ENCODE results near the gene SLC25A19.

Gene SLC25A19

GRCh38 chr17:75240394-75241142 is 48.7 kb downstream of the SLC25A19 start:
- TF ChIP-seq BACH2 (CRISPR knock-in tag; IDR thresholded peaks at IDR 0.05; ENCODE audit: borderline replicate concordance) (no peak), POU6F1 (CRISPR knock-in tag; IDR thresholded peaks at IDR 0.05; ENCODE audit: borderline replicate concordance, low read depth) (no peak), ARNTL (CRISPR knock-in tag; IDR thresholded peaks at IDR 0.05; ENCODE audit: borderline replicate concordance, low read depth) (no peak), SNAI2 (CRISPR knock-in tag; IDR thresholded peaks at IDR 0.05) (no peak), PPARA (CRISPR knock-in tag; IDR thresholded peaks at IDR 0.05; ENCODE audit: borderline replicate concordance) (no peak), RARB (CRISPR knock-in tag; IDR thresholded peaks at IDR 0.05) (no peak), CREB5 (CRISPR knock-in tag; IDR thresholded peaks at IDR 0.05; ENCODE audit: low read depth) (no peak), ZNF565 (CRISPR knock-in tag; conservative IDR thresholded peaks at IDR 0.05; ENCODE audit: low read depth) (no peak), GLIS3 (CRISPR knock-in tag; IDR thresholded peaks at IDR 0.05) (no peak), ISL1 (CRISPR knock-in tag; IDR thresholded peaks at IDR 0.05) (no peak), ZNF8 (CRISPR knock-in tag; IDR thresholded peaks at IDR 0.05) (no peak)
- TF ChIP-seq, protein P1, sequence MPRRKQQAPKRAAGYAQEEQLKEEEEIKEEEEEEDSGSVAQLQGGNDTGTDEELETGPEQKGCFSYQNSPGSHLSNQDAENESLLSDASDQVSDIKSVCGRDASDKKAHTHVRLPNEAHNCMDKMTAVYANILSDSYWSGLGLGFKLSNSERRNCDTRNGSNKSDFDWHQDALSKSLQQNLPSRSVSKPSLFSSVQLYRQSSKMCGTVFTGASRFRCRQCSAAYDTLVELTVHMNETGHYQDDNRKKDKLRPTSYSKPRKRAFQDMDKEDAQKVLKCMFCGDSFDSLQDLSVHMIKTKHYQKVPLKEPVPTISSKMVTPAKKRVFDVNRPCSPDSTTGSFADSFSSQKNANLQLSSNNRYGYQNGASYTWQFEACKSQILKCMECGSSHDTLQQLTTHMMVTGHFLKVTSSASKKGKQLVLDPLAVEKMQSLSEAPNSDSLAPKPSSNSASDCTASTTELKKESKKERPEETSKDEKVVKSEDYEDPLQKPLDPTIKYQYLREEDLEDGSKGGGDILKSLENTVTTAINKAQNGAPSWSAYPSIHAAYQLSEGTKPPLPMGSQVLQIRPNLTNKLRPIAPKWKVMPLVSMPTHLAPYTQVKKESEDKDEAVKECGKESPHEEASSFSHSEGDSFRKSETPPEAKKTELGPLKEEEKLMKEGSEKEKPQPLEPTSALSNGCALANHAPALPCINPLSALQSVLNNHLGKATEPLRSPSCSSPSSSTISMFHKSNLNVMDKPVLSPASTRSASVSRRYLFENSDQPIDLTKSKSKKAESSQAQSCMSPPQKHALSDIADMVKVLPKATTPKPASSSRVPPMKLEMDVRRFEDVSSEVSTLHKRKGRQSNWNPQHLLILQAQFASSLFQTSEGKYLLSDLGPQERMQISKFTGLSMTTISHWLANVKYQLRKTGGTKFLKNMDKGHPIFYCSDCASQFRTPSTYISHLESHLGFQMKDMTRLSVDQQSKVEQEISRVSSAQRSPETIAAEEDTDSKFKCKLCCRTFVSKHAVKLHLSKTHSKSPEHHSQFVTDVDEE (CRISPR knock-in tag; IDR thresholded peaks at IDR 0.05) = no peak
- TF ChIP-seq, protein P2, sequence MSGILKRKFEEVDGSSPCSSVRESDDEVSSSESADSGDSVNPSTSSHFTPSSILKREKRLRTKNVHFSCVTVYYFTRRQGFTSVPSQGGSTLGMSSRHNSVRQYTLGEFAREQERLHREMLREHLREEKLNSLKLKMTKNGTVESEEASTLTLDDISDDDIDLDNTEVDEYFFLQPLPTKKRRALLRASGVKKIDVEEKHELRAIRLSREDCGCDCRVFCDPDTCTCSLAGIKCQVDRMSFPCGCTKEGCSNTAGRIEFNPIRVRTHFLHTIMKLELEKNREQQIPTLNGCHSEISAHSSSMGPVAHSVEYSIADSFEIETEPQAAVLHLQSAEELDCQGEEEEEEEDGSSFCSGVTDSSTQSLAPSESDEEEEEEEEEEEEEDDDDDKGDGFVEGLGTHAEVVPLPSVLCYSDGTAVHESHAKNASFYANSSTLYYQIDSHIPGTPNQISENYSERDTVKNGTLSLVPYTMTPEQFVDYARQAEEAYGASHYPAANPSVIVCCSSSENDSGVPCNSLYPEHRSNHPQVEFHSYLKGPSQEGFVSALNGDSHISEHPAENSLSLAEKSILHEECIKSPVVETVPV (CRISPR knock-in tag; IDR thresholded peaks at IDR 0.05) = no peak
- ATAC-seq = peak; percentile 68

DNA sequence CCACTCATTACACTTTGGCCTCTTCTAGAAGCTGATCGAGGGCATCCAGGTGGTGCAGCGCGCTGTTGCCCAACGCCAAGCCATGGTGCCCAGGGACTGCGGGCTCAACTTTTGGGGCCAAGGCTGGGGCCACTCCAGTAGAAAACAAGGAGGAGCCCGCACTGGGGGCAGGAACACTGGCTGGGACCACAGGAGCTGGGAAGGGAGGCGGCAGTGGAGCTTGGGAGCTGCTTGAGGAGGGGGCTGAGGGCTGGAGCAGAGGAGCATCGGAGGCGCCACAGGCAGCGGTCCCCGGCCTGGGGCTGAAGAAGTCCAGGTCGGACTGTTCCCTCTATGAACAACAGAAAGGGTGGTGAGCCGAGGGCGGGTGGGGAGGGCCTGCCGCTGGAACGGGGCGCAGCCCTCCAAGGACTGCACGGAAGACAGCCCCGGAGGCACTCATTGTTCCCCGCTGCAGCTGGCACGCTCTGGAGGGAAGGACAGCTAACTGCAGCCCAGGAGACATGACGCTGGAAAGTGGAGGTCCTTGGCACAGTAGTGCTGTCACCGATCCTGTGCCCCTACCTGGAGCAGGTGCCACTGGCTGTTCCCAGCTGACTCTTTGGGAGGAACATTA is 49.3 kb downstream of the SLC25A19 start:
- ATAC-seq = no peak

More for the DNA sequence above, 49.3 kb downstream of the SLC25A19 start:
- no peak for TF ChIP-seq ZNF70 (CRISPR knock-in tag; IDR thresholded peaks at IDR 0.05)
- no peak for TF ChIP-seq TCF4 (CRISPR knock-in tag; IDR thresholded peaks at IDR 0.05; ENCODE audit: borderline replicate concordance)
- no peak for TF ChIP-seq RARB (CRISPR knock-in tag; IDR thresholded peaks at IDR 0.05)
- TF ChIP-seq, protein P2 (CRISPR knock-in tag; IDR thresholded peaks at IDR 0.05) = no peak
- TF ChIP-seq, protein P3, sequence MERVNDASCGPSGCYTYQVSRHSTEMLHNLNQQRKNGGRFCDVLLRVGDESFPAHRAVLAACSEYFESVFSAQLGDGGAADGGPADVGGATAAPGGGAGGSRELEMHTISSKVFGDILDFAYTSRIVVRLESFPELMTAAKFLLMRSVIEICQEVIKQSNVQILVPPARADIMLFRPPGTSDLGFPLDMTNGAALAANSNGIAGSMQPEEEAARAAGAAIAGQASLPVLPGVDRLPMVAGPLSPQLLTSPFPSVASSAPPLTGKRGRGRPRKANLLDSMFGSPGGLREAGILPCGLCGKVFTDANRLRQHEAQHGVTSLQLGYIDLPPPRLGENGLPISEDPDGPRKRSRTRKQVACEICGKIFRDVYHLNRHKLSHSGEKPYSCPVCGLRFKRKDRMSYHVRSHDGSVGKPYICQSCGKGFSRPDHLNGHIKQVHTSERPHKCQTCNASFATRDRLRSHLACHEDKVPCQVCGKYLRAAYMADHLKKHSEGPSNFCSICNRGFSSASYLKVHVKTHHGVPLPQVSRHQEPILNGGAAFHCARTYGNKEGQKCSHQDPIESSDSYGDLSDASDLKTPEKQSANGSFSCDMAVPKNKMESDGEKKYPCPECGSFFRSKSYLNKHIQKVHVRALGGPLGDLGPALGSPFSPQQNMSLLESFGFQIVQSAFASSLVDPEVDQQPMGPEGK (CRISPR knock-in tag; IDR thresholded peaks at IDR 0.05; ENCODE audit: borderline replicate concordance) = no peak
- no peak for TF ChIP-seq ARNTL (CRISPR knock-in tag; IDR thresholded peaks at IDR 0.05; ENCODE audit: borderline replicate concordance, low read depth)
- TF ChIP-seq GLIS3 (CRISPR knock-in tag; IDR thresholded peaks at IDR 0.05) = no peak
- TF ChIP-seq PPARA (CRISPR knock-in tag; IDR thresholded peaks at IDR 0.05; ENCODE audit: borderline replicate concordance) = no peak
- TF ChIP-seq ZNF565 (CRISPR knock-in tag; conservative IDR thresholded peaks at IDR 0.05; ENCODE audit: low read depth) = no peak
- TF ChIP-seq, protein P1 (CRISPR knock-in tag; IDR thresholded peaks at IDR 0.05) = no peak
- TF ChIP-seq TOX (CRISPR knock-in tag; IDR thresholded peaks at IDR 0.05; ENCODE audit: borderline replicate concordance) = no peak
- TF ChIP-seq POU6F1 (CRISPR knock-in tag; IDR thresholded peaks at IDR 0.05; ENCODE audit: borderline replicate concordance, low read depth) = no peak

Measured in SK-N-SH treated with all-trans-retinoic acid at 6 μM for 48 hours (cell line).